Measurements from ENCODE around the gene SCLY. TPM values are rescaled to one million over a fixed set of nuclear protein-coding genes. Genes with fewer than 3 reads are reported as not detected.

SCLY gene
- 19.7 to 26.6 TPM (median 23.2 TPM) in 5 replicates for total RNA-seq (2022; extraction: Qiagen RNA extraction; ENCODE audit: low read depth)

DNA sequence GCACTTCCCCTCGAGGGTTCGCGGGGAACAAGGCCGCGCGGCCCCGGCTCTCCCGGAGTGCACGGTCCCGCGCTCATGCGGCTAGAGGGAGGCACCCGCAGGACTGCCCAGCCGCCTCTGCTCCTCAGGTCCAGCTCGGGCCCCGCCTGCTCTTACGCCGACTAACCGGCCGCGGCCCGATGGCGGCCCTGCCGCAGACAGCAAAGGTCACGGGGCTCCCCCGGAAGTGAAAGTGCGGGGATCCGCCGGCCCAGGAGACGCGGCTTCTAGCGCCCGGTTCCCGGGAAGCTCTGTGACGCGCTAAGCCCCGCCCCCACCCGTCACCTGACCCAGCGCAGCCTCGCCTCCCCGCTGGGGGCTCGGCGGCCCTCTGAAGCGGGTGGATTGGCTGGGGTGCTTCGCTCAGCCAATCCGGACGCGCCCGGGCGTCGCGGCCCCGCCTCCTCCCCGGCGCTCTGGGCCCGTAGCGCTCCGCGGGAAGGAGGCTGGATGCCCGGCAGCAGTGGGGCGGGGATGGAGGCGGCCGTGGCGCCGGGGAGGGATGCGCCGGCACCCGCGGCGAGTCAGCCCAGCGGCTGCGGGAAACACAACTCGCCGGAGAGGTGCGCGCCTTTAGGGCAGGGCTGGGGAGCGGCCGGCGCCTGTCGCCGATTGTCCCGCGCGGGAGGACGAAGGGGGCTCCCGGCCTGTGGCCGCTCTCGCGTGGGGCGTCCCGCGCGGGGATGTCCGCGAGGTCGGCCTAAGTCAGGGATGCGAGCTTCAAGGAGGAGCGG is at the start of gene SCLY:
TSS of gene SCLY (plus strand) at position 460 of the 773 bp plus-strand sequence. CDS start at position 514, 54 bp downstream.

GRCh38 chr2:238100049-238100820 is 39.4 kb downstream of the SCLY start, which contains the start of gene ESPNL:
Gene ESPNL, plus strand, starts transcription at chr2:238100340. Its CDS starts 80 bp downstream, at chr2:238100420.

DNA sequence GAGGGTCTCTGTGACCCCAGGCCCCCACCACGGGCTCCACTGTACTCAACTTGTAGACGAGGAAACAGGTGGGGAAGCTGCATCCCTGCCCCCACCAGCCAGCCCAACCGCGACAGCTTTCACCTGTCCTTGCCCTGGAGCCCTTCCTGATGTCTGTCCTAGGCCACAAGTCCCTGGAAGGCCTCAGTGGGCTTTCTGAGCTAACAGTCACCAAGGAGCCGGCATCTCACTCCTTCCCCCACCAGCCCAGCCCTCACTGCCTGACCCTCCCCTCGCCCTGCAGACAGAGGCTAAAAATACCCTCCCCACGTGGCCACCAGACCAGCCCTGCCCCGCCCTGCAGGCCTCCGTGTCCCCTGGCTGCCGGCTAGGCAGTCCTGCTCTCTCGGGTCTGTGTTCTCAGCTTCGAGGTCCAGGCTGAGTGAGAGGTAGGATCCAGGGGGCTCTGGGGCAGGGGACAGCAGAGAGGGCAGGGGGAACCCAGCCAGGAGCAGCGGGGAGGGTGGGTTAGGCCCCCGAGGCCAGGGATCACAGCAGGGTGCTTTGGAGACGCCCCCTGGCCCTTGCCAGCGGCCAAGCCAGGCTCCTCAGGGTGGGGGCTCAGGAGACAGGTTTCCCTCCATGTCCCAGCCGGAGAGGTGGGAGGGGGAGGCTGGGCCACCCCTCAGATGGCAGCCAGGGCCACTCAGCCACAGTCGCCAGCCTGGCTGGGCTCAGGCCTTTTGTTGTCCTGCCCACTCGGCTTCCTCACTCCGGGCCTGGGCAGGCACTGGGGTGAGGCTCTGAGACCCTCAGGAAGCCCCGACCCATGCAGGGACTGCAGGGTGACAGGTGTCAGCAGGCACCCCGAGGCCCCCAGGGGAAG is 77.8 kb downstream of the SCLY start, which contains the start of gene KLHL30:
TSS of gene KLHL30 (plus strand) at position 338 of the 865 bp plus-strand sequence. CDS start 2,087 bp downstream, outside the sequence.

Other genes with a start within 250 kb of the SCLY start
- not detected in 5 replicates for gene RAMP1, start 201.4 kb upstream of the SCLY start, total RNA-seq (2022; extraction: Qiagen RNA extraction; ENCODE audit: low read depth)
- 44.6 to 54.7 TPM (median 49.8 TPM) in 5 replicates for gene UBE2F, start 94.0 kb upstream of the SCLY start, total RNA-seq (2022; extraction: Qiagen RNA extraction; ENCODE audit: low read depth)
- 0.06 to 0.46 TPM (median 0.18 TPM) in 5 replicates for gene ESPNL, start 39.3 kb downstream of the SCLY start, total RNA-seq (2022; extraction: Qiagen RNA extraction; ENCODE audit: low read depth)
- gene KLHL30, start 77.7 kb downstream of the SCLY start, total RNA-seq (2022; extraction: Qiagen RNA extraction; ENCODE audit: low read depth): 0.07 to 0.22 TPM (median 0.12 TPM) in 5 replicates
- 6.3 to 8.3 TPM (median 7.7 TPM) in 5 replicates for gene ERFE, start 98.0 kb downstream of the SCLY start, total RNA-seq (2022; extraction: Qiagen RNA extraction; ENCODE audit: low read depth)
- gene ILKAP, start 142.7 kb downstream of the SCLY start, total RNA-seq (2022; extraction: Qiagen RNA extraction; ENCODE audit: low read depth): 32.7 to 44.2 TPM (median 42.8 TPM) in 5 replicates
- gene HES6, start 179.0 kb downstream of the SCLY start, total RNA-seq (2022; extraction: Qiagen RNA extraction; ENCODE audit: low read depth): 11.1 to 14.8 TPM (median 12.2 TPM) in 5 replicates
- 3.7 to 4.5 TPM (median 4.0 TPM) in 5 replicates for gene PER2, start 227.6 kb downstream of the SCLY start, total RNA-seq (2022; extraction: Qiagen RNA extraction; ENCODE audit: low read depth)

All from A549 treated with DMSO at 1 μM for 4 hours (cell line).